Stimulated activated CD4-positive, alpha-beta T cell treated with anti-CD3 and anti-CD28 coated beads, TNF-alpha, amount 100 ng/mL, for 24 hours (primary cell): ENCODE measurements around the gene ESYT2.
"Not testable (repeated sequence)": the region's sequence is repeated elsewhere in the genome, so short reads cannot be mapped to it uniquely, and the experiment has no call there.

ENCODE experiments used
- DNase-seq, 3 experiments: peaks; one replicate each; pipeline ENCODE4 v3.0.0-alpha.2; 2020; ENCODE audit warnings: low read depth in 3 of 3

Gene ESYT2

GRCh38 chr7:158727690-158728089 lies 101.6 kb downstream of the ESYT2 start:
- no peak for DNase-seq

DNA sequence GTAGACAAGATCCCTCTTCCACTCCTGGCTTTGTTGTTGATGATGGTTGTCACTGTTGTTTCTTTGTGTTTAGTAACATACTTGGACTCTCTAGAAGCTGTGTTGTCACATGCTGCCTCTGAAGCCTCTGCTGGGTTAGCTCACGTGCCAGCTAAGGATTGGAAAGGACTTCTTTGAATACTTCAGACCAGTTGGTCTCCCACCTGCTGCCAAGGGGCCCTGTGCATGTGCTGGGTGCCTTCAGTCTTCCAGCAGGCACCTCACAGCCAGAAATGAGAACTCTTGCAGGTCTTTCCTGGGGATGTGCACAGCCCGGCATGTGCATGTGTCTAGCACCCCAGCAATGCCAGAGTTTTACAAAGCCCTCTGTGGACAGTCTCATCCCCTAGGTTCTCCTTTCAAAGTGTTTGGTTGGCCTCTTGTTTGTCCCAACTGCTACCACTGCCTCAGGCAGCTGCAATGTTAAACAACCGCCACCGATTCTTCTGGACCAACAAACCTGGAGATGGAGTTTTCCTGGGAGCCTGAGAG lies 103.0 kb downstream of the ESYT2 start:
- no peak for DNase-seq

- no peak for DNase-seq
Measured at GRCh38 chr7:158725506-158725800, 103.9 kb downstream of the ESYT2 start.

DNA sequence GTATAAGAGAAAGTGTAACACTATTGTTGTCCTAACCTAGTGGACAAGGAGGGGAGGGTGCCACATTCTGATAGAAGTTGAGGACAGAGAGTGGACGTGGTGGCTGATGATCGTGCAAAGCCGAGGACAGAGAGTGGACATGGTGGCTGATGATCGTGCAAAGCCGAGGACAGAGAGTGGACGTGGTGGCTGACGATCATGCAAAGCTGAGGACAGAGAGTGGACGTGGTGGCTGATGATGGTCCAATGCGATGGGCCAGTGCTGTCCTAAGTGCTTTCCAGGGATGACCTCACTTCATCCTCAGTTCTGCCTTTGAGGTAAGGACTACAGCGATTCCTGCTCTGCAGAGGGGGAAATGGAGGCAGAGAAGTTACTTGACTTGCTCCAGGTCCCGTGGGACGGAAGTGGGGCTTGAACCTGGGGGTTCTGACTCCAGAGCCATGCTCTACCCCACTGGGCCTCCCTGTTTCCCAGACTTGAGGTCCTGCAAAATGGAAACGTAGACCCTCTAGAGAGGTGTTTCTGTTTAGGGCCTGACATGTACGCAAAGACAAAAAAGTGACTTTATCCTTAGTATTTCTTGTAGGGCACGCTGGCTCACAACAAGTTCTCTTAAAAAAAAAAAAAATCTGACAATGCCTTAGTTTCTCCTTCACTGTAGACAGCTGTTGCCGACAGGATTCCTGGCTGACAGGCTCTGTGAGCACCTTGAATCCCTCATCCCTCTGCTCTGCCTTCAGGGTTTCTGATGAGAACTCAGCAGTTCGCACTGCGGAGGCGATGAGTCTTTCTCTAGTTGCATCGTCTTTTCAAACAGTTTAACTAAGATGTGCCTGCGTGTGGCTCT lies 104.4 kb downstream of the ESYT2 start:
- no peak for DNase-seq

- no peak for DNase-seq
Measured at GRCh38 chr7:158723714-158724385, 105.5 kb downstream of the ESYT2 start.

DNA sequence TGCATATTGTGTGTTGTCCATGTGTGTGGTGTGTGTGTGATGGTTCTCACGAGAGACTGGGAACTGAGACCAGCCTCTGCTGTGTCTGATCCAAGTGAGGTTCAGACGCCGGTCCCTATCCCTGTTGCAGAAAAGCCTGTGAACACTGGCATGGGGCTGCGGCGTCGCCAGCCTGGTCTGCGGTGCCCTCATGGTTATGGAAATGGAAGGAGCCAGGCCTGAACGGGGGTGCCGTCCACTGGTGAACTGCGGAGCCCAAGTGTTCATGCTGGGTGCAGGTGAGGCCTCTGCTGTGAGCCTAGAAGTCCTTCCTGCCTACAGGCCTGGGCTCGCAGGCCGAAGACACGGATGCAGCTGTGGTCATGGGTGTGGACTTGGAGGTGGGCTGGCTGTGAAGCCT lies 106.0 kb downstream of the ESYT2 start:
- no peak for DNase-seq

DNA sequence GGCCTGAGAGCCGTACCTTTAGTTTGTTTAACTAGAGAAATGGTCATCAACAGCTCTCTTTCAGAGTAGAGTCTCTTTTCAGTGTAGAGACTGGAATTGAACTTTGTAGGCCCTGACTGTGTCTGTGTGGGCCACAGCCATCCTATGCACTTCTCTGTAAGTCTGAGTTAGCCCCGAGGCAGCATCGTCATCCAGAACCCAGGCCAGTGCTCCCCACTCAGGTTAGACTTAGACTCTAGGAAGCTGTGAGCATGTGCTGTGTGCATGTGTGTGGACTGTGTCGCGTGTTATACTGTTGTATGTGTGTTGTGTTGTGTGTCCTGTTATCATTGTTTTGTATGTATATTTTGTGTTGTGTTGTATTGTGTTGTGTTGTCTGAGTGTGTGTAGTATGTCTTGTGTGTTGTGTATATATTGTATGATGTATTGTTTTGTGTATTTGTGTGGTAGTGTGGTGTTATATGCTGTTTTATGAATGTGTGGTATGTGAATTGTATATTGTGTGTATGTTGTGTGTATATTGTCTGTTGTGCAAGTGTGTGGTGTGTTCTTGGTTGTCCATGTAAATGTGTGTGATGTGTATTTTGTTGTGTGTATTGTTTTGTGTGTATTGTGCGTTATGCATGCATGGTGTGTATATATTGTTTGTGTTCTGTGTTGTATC lies 106.6 kb downstream of the ESYT2 start:
- no peak for DNase-seq

- DNase-seq: no peak
Measured at GRCh38 chr7:158720112-158720511, 109.2 kb downstream of the ESYT2 start.

GRCh38 chr7:158716802-158717201 lies 112.5 kb downstream of the ESYT2 start:
- DNase-seq: no peak

DNA sequence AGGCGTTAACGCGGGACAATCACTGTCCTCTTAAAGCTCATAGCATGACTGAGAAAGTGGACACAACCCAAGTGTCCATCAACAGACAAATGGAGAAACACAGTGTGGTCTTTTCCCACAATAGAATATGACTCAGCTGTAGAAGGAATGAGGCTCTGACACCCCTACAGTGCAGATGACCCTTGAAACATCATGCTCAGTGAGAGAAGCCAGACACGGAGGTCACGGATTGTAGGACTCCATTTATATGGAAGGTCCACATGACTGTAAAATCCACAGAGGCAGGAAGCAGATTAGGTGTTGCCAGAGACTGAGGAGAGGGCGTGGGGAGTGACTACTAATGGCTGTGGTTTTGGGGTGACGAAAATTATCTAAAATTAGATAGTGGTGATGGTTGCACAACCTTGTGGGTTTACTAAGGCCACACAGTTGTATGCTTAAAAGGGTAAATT lies 118.6 kb downstream of the ESYT2 start:
- no peak for DNase-seq

- DNase-seq: no peak
Measured at GRCh38 chr7:158707610-158708009, 121.7 kb downstream of the ESYT2 start.

DNA sequence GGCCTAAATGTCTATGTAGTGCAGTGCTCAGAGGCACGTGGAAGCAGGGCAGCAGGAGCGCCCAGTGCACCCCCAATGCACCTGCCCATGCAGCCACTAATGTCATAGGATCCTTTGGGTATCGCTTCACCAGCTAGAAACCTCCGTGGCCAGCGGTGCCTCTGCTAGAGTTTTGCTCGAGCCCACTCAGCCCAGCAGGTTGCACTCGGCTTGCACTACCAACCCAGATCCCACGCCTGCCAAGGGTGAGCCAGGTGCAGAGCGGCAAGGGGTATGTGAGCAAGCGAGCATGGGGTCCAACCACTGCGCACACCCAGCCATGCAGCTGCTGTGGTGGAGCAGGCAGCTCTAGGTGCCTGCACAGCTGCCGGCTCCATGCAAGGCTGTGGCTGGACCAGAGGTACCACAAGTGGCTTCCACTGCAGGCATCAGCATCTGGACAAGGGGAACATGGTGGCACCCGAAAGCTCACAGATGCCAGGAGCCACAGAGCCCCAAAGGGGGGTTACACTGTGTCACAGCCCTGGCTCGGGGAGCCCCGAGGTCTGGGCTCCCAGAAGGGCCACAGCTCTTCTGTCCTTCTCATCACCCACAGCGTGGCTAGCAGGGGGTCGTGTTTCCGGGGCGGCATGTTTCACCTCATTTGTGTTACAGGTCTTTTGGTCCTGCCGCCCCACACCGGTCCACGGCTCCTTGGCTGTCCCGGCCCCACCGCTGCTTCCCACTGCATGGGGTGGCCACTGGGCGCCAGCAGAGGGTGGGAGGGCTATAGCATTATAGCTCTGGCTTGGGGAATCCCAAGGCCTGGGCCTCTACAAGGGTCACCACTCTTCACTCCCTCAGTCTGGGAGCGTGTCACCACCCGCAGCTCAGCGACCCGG lies 122.4 kb downstream of the ESYT2 start:
- DNase-seq: no peak

DNA sequence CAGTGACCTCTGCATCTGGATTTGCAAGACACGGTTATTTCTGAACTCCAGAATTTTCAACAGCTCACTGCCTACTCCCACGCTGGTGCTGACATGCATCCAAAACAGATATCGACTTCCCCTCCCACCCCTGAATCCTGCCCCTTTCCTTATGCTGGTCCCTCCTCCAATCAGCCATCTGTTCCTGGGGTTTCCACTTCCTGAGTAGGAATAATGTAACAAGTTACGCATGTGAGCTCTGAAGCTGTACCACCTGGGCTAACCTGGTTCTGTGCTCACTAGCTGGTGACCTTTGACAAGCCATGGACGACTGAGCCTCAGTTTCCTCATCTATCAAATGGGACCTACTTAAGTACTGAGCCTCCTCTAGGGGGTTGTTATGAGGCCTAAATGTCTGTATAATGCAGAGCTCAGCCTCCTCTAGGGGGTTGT lies 123.0 kb downstream of the ESYT2 start:
- no peak for DNase-seq

GRCh38 chr7:158705234-158705850 lies 124.0 kb downstream of the ESYT2 start:
- no peak for DNase-seq

GRCh38 chr7:158704524-158705233 lies 124.6 kb downstream of the ESYT2 start, which contains the start of gene NCAPG2:
NCAPG2 (minus strand) TSS chr7:158704804; CDS start chr7:158701899, 2,905 bp downstream.
- DNase-seq: peak; percentile 94 to 99 (median 95)

GRCh38 chr7:158703679-158704523 lies 125.4 kb downstream of the ESYT2 start:
- not testable (repeated sequence) for DNase-seq

DNA sequence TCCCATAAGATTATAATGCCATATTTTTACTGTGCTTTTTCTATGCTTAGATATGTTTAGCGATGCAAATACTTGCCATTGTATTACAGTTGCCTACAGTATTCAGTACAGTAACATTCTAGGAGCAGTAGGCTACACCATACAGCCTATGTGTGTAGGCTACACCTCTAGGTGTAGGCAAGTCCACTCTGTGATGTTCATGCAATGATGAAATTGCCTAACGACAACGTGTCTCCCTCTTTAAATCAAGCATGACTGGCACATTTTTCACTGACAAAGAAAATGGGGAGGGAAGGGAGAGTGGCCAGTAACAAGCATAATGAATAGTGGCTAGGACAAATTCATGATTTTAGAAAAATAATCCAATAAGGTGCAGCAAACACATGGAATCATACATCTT lies 126.4 kb downstream of the ESYT2 start:
- DNase-seq: no peak

- no peak for DNase-seq
Measured at GRCh38 chr7:158702196-158702595, 127.1 kb downstream of the ESYT2 start.

- no peak for DNase-seq
Measured at GRCh38 chr7:158700008-158700407, 129.3 kb downstream of the ESYT2 start.
